Neural crest cell (in vitro differentiated cells): Measurements from ENCODE around the gene WBP1. TPM values are rescaled to one million over a fixed set of nuclear protein-coding genes. Genes with fewer than 3 reads are reported as not detected.
"Not testable (repeated sequence)": the region's sequence is repeated elsewhere in the genome, so short reads cannot be mapped to it uniquely, and the experiment has no call there.

Source experiments
- DNase-seq: peaks from one replicate; pipeline ENCODE4 v3.0.0; 2021; ENCODE audit warnings: low read depth, mixed read lengths, low spot score
- H3K27ac Mint-ChIP-seq: one replicate; pipeline ENCODE4 v1.8.0; 2021; ENCODE audit warnings: mild to moderate bottlenecking, mixed read lengths; ENCODE audit not compliant: unreplicated experiment
- H3K27me3 Mint-ChIP-seq: 2 replicates; pipeline ENCODE4 v1.8.0; 2021; ENCODE audit warnings: low read depth, mild to moderate bottlenecking, mixed read lengths
- H3K36me3 Mint-ChIP-seq: 2 replicates; pipeline ENCODE4 v1.8.0; 2021; ENCODE audit warnings: low read depth, mild to moderate bottlenecking, mixed read lengths
- H3K4me1 Mint-ChIP-seq: 2 replicates; pipeline ENCODE4 v1.8.0; 2021; ENCODE audit warnings: mixed read lengths
- H3K4me3 Mint-ChIP-seq: one replicate; pipeline ENCODE4 v1.8.0; 2021; ENCODE audit warnings: mild to moderate bottlenecking, mixed read lengths
- H3K9me3 Mint-ChIP-seq: 2 replicates; pipeline ENCODE4 v1.8.0; 2021; ENCODE audit warnings: mixed read lengths
- CTCF ChIP-seq: fragments of 200-600 bp; sonication (generic); conservative IDR thresholded peaks from 2 replicates; pipeline ENCODE4 v1.5.0; 2021; ENCODE audit warnings: antibody characterized with exemption, mild to moderate bottlenecking
- total RNA-seq: library from RNA; stranded (reverse); gene quantifications from 2 replicates; pipeline ENCODE4 v1.2.1, GENCODE V29; 2021

Gene WBP1
- total RNA-seq, 1 donor from 2014 or later = 86.7 TPM

GRCh38 chr2:74474481-74474880 is 16.2 kb downstream of the WBP1 start:
- Mint-ChIP-seq H3K27ac (no peak overlapping the region), H3K36me3 (peaks cover 14% of the 10 kb centered on the region), H3K27me3 (peaks cover 2% of the 10 kb centered on the region), H3K4me3 (peak overlapping the region; percentile 21), H3K4me1 (peaks cover 22% of the 10 kb centered on the region), H3K9me3 (no peaks in the 10 kb centered on the region)
- TF ChIP-seq CTCF = no peak
- no peak for DNase-seq

- H3K4me3 Mint-ChIP-seq = peak overlapping the region; percentile 21
- H3K4me1 Mint-ChIP-seq = peaks cover 24% of the 10 kb centered on the region
- H3K27me3 Mint-ChIP-seq = peaks cover 2% of the 10 kb centered on the region
- no peaks in the 10 kb centered on the region for H3K9me3 Mint-ChIP-seq
- H3K27ac Mint-ChIP-seq = no peak overlapping the region
- TF ChIP-seq CTCF = peak; percentile 35
- peaks cover 14% of the 10 kb centered on the region for H3K36me3 Mint-ChIP-seq
- no peak for DNase-seq
These were observed 16.7 kb downstream of the WBP1 start for GRCh38 chr2:74474899-74475298.

GRCh38 chr2:74481431-74481830 is 23.2 kb downstream of the WBP1 start:
- no peak for TF ChIP-seq CTCF
- Mint-ChIP-seq H3K9me3 (no peaks in the 10 kb centered on the region), H3K36me3 (peaks cover 4% of the 10 kb centered on the region), H3K4me3 (peak overlapping the region; percentile 100), H3K4me1 (peaks cover 29% of the 10 kb centered on the region), H3K27me3 (no peaks in the 10 kb centered on the region), H3K27ac (no peak overlapping the region)
- DNase-seq = no peak

- Mint-ChIP-seq H3K27me3 (no peaks in the 10 kb centered on the region), H3K9me3 (no peaks in the 10 kb centered on the region), H3K4me3 (peak overlapping the region; percentile 100), H3K4me1 (peaks cover 29% of the 10 kb centered on the region), H3K36me3 (peaks cover 4% of the 10 kb centered on the region), H3K27ac (peak overlapping the region; percentile 99)
- no peak for TF ChIP-seq CTCF
- no peak for DNase-seq
These were observed 23.9 kb downstream of the WBP1 start for GRCh38 chr2:74481961-74482800.

GRCh38 chr2:74482801-74483674 is 24.8 kb downstream of the WBP1 start, which contains the start of the genes CCDC142 and TTC31:
TSS of gene CCDC142 (minus strand) at chr2:74482998. CDS start at chr2:74482837, 161 bp downstream.
TSS of gene TTC31 (plus strand) at chr2:74483081. CDS start at chr2:74483096, 15 bp downstream.
- Mint-ChIP-seq H3K9me3 (no peaks in the 10 kb centered on the region), H3K36me3 (no peaks in the 10 kb centered on the region), H3K27me3 (no peaks in the 10 kb centered on the region), H3K4me3 (peak within 1 kb of the TSS; percentile 100), H3K27ac (peak within 1 kb of the TSS; percentile 99), H3K4me1 (peaks cover 29% of the 10 kb centered on the region)
- peak; percentile 93 for DNase-seq
- TF ChIP-seq CTCF = peak; percentile 95

- H3K36me3 Mint-ChIP-seq, DNase-seq, H3K27ac Mint-ChIP-seq, H3K27me3 Mint-ChIP-seq, H3K9me3 Mint-ChIP-seq: not testable (repeated sequence)
- Mint-ChIP-seq H3K4me3 (peak overlapping the region; percentile 100), H3K4me1 (peaks cover 29% of the 10 kb centered on the region)
These were observed 25.5 kb downstream of the WBP1 start for GRCh38 chr2:74483675-74484164.
